ENCODE data around the gene ZSCAN4. TPM values are rescaled to one million over a fixed set of nuclear protein-coding genes. Genes with fewer than 3 reads are reported as not detected.
A peak's percentile ranks its signal among the peaks of the same experiment; 100 is the strongest.

Gene ZSCAN4
- total and polyA plus RNA-seq, 9 of the 15 experiments (the other 6 are each of a cell fraction or from before 2014, with no cell fraction given): not detected

GRCh38 chr19:57641715-57642234, 27.0 kb upstream of the ZSCAN4 start:
- Histone ChIP-seq H3K4me2 (ENCODE audit: insufficient read depth, low read length) (no peak overlapping the region), H3K4me1 (replicated peaks in 1 of 2; ENCODE audit: control insufficient read depth in 2 of 2, insufficient read depth in 2 of 2, low read length in 2 of 2) (no peaks in the 10 kb centered on the region), H4K20me1 (replicated peaks; ENCODE audit: control insufficient read depth, insufficient read depth, low read length) (no peaks in the 10 kb centered on the region), H2AFZ (ENCODE audit: low read depth, low read length) (no peak overlapping the region), H3K9me1 (ENCODE audit: control insufficient read depth, insufficient read depth, low read length) (no peaks in the 10 kb centered on the region), H3K27me3 (ENCODE audit: control insufficient read depth in 2 of 2, insufficient read depth in 2 of 2, low read length in 2 of 2) (no peaks in the 10 kb centered on the region), H3K79me2 (ENCODE audit: control insufficient read depth, insufficient read depth, low read length) (no peaks in the 10 kb centered on the region), H3K9ac (ENCODE audit: insufficient read depth in 1 of 2, low read depth in 2 of 2, low read length in 2 of 2) (no peak overlapping the region), H3K4me3 (no peak overlapping the region), H3K9me3 (replicated peaks; ENCODE audit: control insufficient read depth, insufficient read depth, low read depth, low read length) (peaks cover 29% of the 10 kb centered on the region), H3K27ac (ENCODE audit: extremely low read depth, low read depth, low read length) (no peak overlapping the region), H3K36me3 (ENCODE audit: control insufficient read depth, insufficient read depth, low read length) (peaks cover 27% of the 10 kb centered on the region)
- WGBS (ENCODE audit: insufficient coverage, low coverage, missing lambda C conversion rate): 36% methylated on average over 4 of the region's 4 CpGs
- CTCF ChIA-PET (ENCODE audit: low intra/inter-chr PET ratio): no interaction called here
- no peak for ATAC-seq
- FAIRE-seq: no peak
- in situ Hi-C loops (cut with MboI) (no loop called here), intact Hi-C loops (cut with micrococcal nuclease) (no loop called here)
- TF ChIP-seq ZNF75A (CRISPR knock-in tag; IDR thresholded peaks at IDR 0.05): peak; percentile 94
- TF ChIP-seq TRIM28 (IDR thresholded peaks at IDR 0.05): 0 out of 2 replicates have a peak, but pooled peaks have one; percentile 29
- TF ChIP-seq HNRNPH1 (optimal IDR thresholded peaks at IDR 0.05; ENCODE audit: low read depth, low read length): no peak
- no peak for TF ChIP-seq HNRNPK (IDR thresholded peaks at IDR 0.05; ENCODE audit: low read depth, low read length, poor library complexity, severe bottlenecking)
- TF ChIP-seq NR2C2 (CRISPR knock-in tag; IDR thresholded peaks at IDR 0.05): no peak
- TF ChIP-seq NR2C2 (tag; IDR thresholded peaks at IDR 0.05): no peak
- POLR2A ChIA-PET: no interaction called here
- no peak for DNase-seq (ENCODE audit: extremely low read depth in 1 of 4, low spot score in 3 of 4)
- BruUV-seq (replicated peaks): no TSS peak
